Measurements from ENCODE around the gene PTTG1IP.
A peak's percentile ranks its signal among the peaks of the same experiment; 100 is the strongest.

PTTG1IP gene

DNA sequence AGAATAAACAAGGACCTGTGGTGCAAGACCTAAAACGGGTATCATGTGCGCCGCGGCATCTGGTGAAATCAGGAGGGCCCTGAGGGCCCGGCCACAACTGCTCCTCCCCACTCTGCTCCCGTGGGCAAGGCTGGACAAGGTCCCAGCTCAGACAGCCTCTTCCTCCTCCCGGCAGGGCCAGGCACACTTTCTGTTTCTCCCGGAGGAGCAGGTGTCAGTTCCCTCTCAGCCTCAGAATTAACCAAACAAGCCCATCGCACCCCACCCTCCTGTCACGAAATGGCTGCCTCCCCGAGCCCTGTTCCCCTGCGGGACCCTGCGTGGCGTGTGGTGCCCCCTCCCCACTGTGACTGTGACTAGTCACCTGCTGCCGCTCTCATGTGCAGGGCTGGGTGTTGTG lies 15.2 kb downstream of the PTTG1IP start:
- DNase-seq, result no peak

DNA sequence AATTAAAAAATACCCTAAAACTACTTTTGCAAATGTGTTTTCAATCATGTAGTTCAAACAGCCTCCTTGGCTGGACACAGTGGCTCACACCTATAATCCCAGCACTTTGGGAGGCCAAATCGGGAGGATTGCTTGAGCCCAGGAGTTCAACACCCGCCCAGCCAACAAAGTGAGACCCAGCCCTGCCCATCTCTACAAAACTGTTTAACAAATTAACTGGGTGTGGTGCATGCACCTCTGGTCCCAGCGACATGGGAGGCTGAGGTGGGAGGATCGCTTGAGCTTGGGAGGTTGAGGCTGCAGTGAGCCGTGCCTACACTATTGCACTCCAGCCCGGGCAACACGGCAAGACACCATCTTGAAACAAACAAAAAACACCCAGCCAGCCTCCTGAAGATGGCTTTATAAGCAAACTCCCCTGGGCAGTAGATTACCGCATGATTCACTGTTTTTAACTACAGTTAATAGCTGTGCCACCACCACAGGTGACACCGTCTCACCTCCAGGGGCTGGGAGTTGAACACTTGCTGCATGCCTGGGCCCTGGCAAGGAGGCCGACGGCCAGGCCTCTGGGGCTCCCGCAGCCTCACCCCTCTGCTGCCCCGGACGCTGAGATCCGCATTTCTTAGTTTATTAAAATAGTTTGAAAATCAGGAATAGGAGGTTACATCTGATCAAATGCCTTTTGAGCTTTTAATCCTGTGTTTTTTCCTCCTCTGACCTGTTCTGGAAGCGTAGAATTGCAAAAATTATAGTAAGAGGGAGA lies 16.2 kb downstream of the PTTG1IP start:
- DNase-seq, result no peak

DNA sequence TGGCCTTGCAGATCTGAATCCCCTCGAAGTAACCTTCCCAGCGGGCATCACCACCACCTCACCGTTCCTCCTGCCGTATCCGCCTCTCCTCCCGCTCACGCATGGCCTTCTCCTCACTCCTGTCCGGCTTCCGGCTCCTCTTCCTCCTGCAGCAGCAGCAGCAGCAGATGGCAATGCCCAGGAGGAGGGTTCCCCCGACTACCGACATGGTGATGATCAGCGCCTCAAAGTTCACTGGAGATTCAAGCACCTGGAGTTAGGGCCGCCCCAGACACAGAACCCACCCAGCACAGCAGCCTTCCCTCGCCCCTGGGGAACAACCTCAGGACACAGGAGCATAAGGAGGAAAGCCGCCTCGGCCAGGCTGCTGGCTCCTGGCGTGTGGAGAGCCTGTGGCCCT lies 17.4 kb downstream of the PTTG1IP start:
- DNase-seq, result no peak

DNA sequence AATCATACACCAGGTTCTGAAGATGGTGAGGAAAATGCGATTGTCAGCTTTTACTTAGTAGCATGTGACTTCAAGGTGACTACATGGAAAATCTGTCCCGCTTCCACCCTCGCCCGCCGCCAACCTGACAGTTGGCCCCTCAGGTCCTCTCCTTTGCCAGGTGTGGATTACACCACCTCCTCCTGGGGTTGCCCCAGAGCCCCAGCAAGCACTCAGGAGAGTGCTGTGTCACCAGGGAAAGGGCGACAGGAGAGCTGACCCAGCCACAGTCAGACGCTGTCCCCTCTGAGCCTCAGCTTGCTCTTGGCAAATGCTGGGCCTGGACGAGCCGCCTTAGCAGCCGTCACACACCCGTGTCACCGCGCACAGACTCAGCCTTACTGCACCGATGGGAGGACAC lies 17.9 kb downstream of the PTTG1IP start:
- DNase-seq, result no peak

DNA sequence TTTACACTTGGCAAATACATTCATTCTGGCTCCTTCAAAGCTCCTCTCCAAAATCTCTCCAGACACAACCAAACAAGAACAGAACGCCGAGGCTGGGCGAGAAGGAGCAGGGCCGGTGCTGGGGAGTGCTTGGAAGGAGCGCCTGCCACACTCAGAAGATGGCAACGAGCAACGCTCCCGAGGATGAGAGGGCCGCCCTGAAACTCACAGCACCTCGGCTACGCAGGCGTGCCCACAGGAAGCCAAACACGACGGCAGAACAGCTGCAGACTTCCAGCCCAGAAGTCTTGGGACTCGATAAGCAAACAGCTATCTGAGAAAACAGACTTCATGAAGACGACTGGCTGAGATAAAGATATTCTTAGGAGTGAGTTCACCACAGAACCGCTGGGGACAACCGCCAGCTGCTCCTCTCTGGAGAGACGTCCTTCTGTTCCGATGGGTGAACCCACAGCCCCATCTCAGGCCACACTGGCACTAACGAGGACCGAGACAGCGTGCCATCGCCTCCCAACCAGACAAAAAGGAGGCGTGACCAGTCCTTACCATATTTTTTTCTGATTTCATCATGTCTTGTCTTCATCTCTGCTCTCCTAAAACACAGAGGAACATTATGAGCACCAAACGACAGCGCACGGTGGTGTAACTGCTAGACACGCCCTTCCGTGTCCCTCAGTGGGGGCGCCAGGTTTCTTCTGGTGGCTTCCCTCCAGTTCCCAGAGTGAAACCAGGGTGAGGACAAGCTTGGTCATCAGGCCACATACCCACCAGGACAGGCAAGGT lies 18.6 kb downstream of the PTTG1IP start:
- DNase-seq, result peak; percentile 52

DNA sequence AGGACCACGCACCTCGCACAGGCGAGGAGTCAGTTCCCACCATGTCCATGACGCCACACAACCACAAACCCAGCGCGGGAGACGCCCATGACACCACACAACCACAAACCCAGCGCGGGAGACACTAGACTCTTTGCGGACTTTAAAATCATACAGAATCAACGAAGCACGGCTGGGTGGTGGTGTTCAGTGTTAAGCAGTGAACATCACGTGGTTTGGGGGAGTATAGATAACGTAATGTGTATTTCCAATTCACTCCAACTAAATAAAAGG lies 19.2 kb downstream of the PTTG1IP start:
- DNase-seq, result no peak

DNA sequence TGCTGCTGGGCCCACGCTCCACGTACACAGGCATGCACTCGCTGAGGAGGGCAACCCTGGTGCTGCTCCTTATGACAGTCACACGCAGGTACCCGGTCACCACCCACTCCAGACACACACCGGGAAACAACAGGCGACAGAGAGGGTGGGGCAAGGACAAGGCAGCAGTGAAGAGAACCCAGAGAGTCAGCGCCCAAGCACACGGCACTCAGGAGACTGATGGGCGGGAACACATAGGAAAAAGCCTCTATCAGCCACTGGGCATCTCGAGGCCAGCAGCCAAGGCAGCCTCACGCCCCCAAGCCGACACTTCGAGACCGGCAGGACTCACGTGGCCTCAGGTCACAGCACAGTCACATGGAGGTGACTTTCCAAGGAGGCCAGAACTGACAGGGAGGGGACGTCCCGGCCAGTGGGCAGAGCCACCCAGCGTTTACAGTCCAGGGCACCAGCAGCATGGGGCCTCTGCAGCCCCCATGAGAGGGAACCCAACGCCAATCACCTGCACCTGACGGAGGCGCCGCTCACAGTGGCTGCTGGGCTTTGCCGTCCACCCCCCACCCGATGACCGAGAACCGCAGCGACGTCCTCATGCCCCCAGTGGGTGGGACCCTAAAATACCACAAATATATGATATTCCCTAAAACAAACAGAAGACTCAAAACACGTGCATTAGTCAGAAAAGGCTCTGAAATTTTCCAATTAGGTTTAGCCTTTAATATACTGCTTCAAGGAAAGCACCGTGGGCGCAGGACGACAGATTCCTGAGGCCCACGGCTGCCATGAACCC lies 19.7 kb downstream of the PTTG1IP start:
- DNase-seq, result no peak

DNA sequence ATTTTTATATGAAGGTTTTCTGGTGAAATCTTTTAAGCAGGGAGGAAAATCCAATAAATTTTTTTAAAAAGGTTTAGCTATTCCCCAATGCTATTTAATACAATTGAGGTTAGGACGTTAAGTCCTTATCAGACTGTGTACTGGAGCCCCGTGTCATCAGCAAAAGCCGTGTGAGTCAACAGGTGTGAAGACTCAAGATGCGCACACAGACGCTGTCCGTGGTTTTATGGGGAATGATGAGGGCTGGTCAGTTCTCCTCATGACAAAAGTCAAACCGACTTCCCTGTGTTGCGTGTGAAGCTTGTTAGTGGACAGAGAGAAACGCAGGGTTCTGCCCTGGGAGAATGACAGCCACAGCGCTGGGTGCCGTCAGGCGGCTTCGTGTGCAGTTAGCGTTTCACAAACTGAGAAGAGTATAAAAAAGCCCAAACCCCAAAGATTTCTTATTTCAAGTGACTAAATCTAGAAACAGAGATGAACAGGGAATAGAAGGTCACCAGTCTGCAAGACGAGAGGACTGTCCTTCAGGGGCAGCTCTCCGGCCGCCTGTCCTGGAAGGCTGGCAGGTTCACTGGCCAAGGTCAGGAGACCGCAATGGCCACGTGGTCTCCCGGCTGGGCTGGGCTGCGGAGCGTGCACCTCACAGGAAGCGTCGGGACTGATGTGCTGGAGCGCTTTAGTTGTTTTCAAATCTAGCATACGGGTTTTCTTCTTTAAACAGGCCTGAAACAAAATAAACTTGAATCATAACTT lies 22.4 kb downstream of the PTTG1IP start:
- DNase-seq, result no peak

DNA sequence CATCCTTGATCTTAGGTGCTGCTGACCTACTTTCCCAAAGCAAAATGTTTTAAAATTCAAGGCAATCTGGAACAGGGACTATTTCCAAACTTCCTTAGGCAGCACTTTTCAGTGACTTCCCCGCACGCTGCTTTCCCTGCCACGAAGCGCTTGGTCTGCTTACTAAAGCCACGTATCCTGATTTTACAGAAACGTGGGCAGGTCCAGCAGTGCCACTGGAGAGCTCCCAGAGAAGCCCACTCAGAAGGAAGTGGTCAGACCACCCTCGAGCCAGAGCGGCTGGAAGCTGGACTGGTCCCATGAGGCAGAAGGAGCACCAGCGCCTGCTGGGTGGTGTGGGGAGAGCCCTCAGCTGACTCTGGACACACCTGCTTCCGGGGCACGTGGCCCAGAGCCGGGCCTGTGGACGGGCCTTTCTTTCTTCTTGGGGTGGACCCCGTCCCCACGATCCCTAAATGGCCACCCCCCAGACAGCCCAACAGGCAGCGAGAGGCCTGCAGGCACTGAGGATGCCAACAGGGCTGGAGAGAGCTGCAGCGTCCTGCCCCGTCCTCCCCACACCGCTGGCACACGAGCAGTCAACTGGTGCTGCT lies 23.2 kb downstream of the PTTG1IP start:
- no peak for DNase-seq

DNA sequence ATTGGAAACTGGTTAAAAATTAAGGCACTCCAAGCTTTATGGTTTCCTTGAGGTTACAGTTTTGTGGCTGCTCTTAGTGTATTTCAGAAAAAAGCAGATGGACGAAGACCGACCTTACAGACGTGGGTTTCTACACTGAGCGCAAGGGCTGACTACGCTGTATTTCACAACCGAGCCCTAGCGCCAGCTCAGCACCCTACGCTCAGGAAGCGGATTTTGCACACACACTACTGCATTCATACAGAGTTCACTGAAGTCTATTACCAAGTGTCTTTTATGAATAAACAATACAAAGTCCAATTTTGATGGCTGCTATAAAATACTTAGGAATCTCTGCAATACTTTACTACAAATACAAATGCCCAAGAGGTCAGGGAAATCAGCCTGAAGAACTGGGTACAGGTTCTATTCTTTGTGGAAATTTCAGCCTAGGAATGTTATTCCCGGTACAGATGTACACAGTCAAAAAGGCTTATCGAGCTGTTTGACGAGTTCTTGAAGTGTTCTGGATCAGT lies 23.8 kb downstream of the PTTG1IP start:
- DNase-seq, result no peak

DNA sequence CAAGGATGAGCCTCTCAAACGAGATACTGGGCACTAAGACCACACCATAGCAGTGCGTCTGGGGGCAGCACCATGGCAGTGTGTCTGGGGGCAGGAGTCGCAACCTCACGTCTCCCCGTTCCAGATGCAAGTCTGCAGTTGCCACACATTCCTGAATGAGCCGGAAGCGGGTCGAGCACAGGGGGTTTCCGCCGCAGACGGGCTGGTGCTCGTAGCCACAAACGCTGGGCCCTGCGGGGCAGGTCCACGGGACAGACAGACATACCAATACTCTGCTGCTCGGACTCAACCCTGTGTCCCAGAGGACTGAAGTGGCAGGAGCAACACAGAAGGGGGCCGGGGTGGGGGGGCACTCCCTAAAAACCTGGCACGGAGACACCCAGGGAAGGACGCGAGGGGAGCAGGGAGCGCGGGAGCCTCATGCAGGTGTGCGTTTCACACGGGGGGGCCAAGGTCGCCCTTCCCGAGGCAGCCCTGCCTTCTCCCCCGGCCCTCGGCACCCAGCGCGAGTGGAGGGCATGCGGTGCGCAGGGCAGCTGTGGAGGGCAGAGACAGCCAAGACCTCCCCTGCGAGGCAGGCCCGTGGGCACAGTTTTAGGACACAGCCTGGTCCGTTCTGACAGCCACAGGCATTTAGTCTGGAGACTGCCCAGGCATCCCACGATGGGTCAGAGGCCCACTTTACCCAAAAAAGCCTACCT lies 24.5 kb downstream of the PTTG1IP start:
- no peak for DNase-seq

DNA sequence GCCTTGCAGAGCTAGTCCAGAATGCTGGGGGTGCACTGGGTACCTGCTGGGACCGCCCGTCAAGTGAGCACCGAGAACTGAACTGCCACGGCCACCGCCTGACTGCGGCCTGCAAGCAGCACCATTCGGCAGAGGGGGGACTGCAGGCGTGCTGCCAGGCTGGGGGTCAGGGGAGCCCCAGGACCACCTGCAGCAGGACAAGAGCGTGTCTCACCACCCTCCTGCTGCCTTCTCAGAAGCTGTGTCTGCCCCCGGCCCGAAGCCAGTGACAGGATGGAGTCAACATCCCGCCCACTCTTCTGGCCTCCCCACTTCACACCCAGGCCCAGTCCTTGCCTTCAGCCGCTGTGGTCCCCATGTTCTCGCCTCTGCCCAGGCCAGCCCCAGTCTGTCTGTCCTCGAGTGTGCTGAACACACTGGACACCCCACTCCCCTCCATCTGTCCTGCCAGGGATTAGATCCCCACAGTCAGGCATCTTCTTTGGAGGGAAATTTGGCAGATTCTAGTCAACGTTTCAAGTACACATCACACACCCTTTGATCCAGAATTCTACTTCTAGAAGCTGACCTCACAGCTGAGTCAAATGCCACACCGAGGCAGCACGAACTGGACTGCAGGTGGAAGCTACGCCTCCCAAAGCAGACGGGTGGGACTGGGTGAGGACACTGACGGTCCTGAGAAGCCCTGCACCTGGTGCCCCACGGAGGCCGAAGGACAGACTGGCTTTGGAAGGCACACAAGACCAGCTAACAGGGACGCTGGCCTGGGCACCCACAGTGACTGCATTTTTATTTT lies 26.0 kb downstream of the PTTG1IP start:
- no peak for DNase-seq

DNA sequence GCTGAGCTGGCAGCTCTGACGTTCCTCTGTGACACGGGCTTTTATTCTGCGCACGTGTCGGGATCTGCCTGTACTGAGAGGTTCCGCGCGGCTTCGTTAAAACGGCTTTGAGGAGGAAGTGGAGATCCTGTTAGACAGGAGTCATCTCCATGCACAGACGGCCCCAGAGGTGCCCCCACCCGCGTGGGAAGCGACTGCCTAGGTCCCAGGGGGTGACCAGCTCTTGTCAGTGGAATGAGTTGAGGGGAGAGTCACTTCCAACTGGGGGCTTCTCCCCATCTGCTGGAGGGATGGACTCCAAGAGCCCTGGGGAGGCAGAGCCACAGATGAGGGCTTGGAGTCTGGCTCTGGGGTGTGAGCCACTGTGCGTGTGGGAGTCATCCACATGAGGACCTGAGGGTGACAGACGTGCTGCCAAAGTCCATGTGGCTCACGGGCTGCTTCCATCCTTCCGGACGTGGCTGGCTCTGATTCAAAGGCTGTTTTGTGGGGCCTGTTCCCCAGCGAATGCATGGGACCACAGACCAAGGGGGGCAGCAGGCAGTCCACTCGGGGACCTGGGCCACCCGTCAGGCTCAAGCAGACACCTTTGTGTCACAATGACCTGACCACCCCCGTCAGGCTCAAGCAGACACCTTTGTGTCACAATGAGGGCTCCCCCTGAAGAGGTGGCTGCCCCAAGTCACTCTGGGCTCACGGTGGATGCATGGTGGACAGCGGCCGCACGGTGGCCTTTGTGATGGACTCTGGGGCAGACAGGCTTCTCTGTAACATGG lies 26.8 kb downstream of the PTTG1IP start:
- DNase-seq, result peak; percentile 63

DNA sequence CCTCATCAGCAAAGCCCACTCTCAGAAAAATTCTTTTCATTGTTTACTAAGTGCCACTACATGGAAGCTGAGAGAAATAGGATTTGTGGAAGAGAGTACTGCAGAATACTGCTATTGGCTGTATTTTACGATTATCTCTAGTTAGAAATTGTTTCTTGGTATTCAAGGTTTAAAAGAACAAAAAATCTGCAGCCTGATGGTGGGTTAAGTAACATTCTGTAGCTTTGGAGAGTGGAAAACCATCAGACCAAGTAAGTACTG lies 27.3 kb downstream of the PTTG1IP start:
- no peak for DNase-seq

DNA sequence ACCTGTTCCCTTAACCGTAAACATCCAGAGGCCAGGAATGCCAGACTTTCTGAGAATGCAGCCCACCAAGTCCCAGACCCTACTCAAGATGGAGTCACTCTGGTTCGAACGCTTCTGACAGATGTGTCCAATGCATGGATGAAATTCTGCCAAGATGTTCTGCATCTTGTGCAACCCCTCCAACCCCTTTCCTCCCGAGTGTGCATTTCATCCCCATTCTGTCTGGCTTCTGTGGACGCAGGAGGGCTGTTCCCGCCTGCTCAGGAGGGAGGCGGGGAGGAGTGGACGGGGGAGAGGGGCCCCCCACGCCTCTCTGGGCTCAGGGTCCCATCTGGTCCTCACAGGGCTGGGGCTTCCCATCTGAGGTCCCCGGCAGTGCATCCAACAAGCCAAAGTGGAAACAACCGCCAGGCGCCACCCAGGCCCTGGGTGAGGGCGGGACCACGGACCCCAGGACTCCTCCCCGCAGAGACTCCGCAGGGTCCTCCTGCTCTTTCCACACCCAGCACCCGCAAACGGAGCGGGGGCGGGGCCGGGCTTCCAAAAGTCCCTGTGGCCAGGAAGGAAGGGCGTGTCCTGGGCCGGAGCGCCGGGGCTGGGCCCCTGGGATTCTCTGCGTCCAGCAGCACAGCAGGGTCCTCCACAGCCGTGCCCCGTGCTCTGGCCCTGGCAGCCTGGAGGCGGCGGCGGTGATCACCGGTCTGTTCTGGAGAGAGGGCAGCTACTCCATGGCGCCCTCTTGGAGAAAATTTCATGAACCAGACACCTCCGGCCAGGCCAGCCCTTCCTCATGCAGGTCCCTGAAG lies 27.9 kb downstream of the PTTG1IP start:
- DNase-seq, result peak; percentile 64

DNA sequence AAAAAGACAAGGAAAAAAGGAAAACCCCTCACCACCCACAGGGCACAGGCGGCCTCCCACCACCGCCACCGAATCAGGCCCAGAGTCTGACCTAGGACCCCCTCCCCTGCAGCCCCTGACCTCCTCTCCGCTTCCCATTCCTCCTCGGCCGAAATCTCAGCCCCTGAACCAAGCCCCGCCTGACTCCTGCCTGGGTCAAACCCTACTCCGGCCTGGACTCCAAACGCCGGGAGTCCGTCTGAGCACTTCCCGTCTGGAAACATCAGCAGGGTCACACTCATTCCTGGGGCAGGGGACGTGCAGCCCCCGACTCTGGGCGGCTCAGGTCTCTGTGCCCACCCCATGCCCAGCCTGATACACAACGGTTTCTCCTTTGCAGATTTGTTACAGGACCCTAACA lies 29.2 kb downstream of the PTTG1IP start:
- DNase-seq, result no peak

DNA sequence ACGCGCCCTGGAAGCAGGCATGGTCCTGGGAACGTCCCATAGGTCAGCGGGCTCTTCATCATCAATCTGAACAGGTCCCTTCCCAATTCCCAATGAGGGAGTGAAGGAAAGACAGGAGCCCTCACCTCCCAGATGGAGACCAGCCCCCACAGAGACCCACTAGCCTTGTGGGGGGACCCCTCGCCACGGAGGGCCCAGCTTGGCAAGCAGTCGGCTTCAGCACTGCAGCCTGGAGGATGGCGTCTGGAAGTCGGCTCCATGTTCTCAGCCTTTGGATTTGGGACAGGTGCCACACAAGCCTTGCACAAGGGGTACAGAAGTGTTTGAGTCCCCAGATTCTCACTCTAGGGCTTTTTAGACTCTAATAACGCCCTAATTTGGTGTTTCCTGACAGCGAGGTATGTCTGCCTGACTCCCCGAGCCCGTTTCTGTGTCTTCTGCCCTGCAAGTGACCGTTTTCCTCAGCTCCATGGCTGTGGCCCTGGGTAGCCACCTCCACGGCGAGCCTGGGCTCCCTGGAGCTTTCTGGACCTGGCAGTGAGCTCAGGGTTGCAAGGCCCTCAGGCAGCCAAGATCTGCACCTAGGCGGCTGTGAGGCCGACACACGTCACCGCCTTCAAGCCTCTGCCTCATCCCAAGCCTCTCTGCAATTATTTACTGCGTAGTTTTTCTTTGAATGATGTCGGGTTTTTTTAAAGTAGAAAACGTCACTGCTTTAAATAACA lies 30.6 kb downstream of the PTTG1IP start:
- no peak for DNase-seq

DNA sequence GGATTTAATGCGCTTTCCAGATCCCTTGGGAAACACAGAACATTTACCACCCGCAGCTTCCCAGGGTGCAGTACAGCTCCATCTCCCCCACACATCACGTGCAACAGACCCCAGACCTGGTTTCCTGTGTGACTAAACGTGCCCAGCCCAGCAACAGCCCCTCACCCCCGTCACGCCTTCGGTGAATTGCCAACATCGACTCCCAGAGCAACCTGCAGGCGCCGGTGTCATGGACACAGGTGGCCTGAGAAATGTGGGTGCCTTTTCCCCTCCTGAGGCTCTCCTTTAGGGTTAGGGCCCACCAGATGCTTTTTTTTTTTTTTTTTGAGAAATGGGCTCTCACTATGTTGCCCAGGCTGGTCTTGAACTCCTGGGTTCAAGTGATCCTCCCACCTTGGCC lies 31.4 kb downstream of the PTTG1IP start:
- DNase-seq, result no peak

DNA sequence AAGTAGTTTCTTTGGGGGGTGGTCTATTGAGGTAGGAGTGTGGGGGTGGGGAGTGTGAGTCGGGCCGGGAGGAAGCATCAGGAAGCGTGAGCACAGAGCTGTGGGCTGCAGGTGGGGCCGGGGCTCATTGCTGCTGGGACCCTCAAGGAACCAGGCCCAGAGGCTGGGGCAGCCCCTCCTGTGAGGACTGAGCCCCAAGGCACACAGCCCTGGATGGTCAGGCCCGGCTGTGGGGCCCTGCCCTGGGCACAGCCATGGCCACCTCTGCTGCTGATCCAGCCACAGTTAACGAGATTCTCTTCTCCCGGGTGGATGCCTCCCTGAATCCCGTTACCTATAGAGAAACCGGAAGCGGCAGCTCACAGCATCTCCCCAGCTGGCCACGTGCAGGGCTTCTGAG lies 32.7 kb downstream of the PTTG1IP start:
- DNase-seq, result no peak

Measured in CD4-positive, alpha-beta T cell treated with Interleukin-17A for 4 hours (primary cell).